ENCODE results near the gene CAPS2.
A peak's percentile ranks its signal among the peaks of the same experiment; 100 is the strongest.
"Not testable (repeated sequence)": the region's sequence is repeated elsewhere in the genome, so short reads cannot be mapped to it uniquely, and the experiment has no call there.

Gene CAPS2

GRCh38 chr12:75329918-75330826, at the start of gene CAPS2:
TSS of gene CAPS2 (minus strand) at chr12:75330324. CDS start at chr12:75326498, 3,826 bp downstream.
- peak in 1 of 2 donors; percentile 19 for DNase-seq (ENCODE audit: low read depth in 2 of 2)

- DNase-seq (ENCODE audit: low read depth in 2 of 2) = no peak
Measured at GRCh38 chr12:75378354-75378753, 48.2 kb upstream of the CAPS2 start.

DNA sequence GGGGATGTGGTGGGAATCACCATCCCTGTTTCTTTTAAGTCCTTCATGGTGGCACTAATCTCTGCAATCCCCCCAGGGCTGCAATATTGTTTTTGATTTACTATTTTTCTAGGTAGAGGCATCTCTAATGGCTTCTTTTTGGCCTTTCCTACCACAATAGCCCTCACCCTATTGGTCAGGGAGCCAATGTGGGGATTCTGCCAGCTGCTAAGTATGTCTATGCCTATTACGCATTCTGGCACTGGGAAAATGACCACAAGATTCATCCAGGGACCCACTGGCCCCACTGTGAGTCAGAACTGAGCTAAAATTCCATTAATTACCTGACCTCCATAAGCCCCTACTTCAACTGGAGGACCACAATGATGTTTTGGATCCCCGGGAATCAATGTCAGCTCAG, 44.8 kb upstream of the CAPS2 start:
- no peak for DNase-seq (ENCODE audit: low read depth in 2 of 2)

DNA sequence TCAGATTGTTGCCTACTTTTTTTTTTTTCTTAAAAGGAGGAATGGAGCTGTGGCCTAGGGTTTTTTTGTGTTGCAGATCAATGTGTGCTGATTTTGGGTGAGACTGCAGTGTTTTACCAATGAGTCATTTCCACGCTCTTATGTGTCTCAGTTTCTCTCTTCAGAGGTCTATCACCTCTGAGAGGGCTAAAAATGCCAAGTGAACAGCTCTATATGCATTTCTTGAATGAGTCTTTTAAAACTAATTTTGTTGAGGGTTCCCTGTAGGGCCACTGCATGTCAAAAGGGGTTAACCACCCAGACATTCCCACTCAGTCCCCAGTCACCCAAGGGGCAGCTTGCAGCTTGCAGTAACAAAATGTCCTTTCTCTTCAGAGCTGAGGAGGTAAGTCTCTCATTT, 36.5 kb upstream of the CAPS2 start:
- DNase-seq (ENCODE audit: low read depth in 2 of 2) = no peak

DNA sequence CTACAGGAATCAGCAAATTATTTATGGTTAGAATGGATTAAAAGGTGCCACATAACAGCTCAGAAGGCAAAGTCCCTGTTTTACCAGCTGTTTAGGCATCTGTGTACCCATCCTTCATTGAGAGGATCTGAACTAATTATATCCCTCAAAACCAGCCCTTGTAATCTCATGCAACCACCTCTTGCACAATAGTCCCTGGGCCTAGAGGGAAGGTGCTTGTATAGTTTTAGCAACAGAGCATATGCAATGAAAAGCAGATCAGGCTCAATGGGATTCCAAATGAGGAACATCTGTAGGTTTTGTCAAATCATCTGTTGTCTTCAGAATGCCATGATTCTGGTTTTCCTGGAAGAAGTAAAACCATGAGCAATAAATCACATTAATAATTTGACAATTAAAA, 34.8 kb upstream of the CAPS2 start:
- DNase-seq (ENCODE audit: low read depth in 2 of 2) = no peak

DNA sequence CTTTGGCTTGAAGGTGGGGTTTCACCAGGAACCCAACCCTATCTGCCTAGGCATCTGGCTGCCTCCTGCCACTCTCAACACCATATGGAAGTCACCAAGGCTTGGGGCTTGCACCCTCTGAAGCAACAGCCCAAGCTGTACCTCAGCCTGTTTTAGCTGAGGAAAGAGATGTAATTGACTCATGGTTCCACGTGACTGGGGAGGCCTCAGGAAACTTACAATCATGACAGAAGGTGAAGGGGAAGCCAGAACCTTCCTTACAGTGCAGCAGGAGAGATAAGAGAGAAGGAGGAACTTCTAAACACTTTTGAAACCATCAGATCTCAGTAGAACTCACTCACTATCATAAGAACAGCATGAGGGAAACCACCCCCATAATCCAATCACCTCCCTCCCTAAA, 31.3 kb upstream of the CAPS2 start:
- DNase-seq (ENCODE audit: low read depth in 2 of 2) = no peak

GRCh38 chr12:75360920-75361319, 30.8 kb upstream of the CAPS2 start:
- DNase-seq (ENCODE audit: low read depth in 2 of 2) = no peak

DNA sequence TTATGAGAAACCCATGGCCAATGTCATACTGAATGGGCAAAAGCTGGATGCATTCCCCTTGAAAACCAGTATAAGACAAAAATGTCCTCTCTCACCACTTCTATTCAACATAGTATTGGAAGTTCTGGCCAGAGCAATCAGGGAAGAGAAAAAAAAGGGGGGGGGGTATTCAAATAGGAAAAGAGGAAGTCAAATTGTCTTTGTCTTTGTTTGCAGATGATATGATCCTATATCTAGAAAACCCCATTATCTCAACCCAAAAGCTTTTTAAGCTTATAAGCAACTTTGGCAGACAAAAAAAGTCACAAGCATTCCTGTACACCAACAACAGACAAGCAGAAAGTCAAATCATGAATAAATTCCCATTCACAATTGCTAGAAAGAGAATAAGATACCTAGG, 23.9 kb upstream of the CAPS2 start:
- no peak for DNase-seq (ENCODE audit: low read depth in 2 of 2)

GRCh38 chr12:75350413-75350812, 20.3 kb upstream of the CAPS2 start:
- no peak for DNase-seq (ENCODE audit: low read depth in 2 of 2)

DNA sequence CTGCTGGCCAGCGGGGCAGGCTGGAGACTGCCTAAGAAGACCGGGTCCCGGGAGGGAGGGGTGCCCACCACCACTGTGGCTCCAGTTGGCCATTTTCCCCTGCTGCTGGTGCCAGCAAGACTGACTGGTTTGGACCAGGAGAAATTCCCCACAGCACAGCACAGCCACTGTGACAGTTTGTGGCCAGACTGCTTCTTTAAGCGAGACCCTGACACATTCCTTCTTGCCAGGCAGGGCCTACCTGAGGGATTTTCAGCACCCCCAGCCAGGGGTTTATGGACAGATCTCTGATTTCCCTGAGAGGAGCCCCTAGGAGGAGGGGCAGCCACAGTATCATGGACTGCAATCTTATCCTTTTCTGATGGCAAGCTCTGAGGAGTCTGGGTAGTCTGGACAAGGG, 19.8 kb upstream of the CAPS2 start:
- no peak for DNase-seq (ENCODE audit: low read depth in 2 of 2)

DNA sequence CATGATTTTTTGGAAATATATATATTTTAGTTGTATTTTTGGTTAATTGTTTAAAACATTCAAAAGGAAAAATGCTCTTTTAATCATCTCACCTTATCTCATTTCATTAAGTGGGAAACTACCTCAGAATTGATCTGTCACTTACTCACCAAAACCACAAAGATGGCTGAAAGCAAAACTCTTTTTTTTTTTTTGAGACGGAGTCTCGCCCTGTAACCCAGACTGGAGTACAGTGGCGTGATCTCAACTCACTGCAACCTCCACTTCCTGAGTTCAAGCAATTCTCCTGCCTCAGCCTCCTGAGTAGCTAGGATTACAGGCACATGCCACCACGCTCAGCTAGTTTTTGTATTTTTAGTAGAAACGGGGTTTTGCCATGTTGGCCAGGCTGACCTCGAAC, 16.1 kb upstream of the CAPS2 start:
- DNase-seq (ENCODE audit: low read depth in 2 of 2) = not testable (repeated sequence)

GRCh38 chr12:75345531-75345930, 15.4 kb upstream of the CAPS2 start:
- DNase-seq (ENCODE audit: low read depth in 2 of 2) = no peak

- no peak for DNase-seq (ENCODE audit: low read depth in 2 of 2)
Measured at GRCh38 chr12:75341873-75342272, 11.7 kb upstream of the CAPS2 start.

DNA sequence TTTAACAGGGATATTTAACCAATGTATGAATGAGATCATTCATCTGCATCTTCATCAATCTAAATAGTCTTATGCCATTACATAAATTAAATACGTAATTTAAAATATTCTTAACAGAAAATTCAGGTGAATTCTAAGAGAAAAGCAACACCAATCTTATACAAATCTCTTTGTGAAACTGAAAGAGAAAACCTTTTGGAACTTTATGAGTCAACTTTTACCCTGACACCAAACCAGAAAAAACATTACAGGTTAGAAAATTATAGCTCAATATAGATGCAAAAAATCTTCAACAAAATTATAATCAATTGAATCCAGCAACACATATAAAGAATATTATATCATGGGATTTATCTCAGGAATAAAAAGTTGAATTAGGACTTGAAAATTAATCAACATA, 7.8 kb upstream of the CAPS2 start:
- DNase-seq (ENCODE audit: low read depth in 2 of 2) = no peak

DNA sequence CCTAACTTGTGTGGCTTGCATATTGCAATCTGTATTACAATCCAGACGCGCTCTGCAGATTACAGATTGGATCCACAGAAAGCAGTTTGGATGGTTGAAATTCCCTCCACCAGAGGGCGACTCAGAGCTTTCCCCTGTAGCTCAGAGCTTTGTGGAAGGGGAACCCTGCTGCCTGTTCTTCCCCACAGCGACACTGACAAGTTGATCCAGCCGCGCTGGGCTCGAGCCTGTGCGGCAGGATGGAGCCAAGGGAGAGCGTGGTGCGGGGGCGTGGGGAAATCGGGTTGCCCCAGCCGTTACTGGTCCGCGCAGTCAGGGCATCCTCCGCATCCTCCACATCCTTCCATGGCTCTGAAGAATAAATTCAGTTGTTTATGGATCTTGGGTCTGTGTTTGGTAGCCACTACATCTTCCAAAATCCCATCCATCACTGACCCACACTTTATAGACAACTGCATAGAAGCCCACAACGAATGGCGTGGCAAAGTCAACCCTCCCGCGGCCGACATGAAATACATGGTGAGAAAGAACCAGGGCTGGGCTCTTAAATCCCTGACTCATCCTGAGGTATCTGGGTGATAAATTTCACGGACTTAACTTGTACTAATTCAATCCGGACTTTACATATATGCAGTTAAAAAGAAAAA, 4.4 kb upstream of the CAPS2 start, which contains the start of gene GLIPR1L1:
TSS of gene GLIPR1L1 (plus strand) at position 287 of the 647 bp plus-strand sequence. CDS start at position 346, 59 bp downstream.
- DNase-seq (ENCODE audit: low read depth in 2 of 2) = peak; percentile 36 to 68

DNA sequence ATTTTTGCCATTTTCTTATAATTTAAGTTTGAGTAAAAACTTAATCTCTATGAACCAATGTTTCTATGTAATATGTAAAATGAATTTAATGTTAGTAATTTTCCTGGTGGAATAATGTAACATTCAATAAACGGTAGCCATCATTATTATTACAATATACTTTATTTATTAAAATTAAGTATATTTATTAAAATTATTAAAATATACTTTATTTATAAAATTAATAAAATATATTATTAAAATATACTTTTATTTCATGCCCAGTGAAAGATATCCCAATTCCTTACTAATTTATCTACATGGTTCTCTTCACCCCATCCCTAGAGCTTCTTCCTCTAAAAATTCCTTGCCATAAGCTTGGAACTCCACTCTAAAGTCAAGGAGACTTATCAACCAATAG, 2.5 kb downstream of the CAPS2 start:
- no peak for DNase-seq (ENCODE audit: low read depth in 2 of 2)

GRCh38 chr12:75323663-75324062, 6.5 kb downstream of the CAPS2 start:
- DNase-seq (ENCODE audit: low read depth in 2 of 2) = no peak

DNA sequence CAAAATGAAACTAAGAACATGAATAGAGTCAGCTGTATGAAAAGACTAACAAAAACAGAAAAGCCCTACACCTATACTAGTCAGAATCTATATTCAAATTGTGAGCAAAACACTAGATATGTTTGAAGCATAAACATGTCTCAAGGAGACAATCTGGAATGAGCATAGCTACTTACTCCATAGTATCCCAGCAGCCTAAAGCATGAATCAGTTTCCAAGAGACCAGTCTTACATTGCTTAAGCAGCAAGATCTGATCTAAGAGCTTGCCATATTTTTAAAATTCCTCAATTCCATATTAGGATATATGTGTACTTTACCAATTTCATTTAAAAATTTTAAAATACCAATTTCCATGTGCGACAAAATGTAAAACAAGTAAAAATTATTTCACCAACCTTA, 7.7 kb downstream of the CAPS2 start:
- DNase-seq (ENCODE audit: low read depth in 2 of 2) = no peak

DNA sequence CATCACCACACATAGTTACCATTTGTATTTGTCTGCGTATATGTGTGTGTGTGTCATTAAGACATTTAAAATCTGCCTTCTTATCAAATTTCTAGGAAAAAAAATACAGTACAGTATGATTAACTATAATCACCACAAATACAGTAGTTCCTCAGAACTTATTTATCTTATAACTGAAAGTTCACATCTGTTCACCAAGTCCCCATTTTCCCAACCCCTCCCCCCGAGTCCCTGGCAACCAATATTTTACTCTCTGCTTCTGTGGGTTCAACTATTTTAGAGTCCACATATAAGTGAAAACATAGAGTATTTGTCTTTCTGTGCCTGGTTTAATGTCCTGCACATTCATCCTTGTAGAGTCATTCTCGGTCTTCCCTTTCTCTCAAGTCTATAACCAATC, 12.3 kb downstream of the CAPS2 start:
- DNase-seq (ENCODE audit: low read depth in 2 of 2) = no peak

DNA sequence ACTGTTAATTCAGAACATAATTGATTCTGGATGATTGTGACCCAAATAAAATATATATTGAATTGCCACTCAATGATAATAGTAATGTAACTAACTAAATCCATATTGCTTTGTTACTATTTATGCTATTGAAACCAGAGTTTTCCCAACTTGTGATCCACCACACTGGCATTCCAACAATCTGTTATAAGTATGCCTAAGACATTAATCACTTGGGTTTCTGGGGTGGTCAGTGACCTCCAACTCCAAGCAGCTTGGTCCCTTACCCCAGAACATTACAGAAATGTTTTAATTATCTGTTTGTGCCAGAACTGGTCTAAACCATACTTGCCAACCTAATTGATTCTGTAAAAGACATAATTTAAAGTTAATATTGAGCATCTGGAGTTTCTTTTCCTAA, 14.6 kb downstream of the CAPS2 start:
- DNase-seq (ENCODE audit: low read depth in 2 of 2) = no peak

DNA sequence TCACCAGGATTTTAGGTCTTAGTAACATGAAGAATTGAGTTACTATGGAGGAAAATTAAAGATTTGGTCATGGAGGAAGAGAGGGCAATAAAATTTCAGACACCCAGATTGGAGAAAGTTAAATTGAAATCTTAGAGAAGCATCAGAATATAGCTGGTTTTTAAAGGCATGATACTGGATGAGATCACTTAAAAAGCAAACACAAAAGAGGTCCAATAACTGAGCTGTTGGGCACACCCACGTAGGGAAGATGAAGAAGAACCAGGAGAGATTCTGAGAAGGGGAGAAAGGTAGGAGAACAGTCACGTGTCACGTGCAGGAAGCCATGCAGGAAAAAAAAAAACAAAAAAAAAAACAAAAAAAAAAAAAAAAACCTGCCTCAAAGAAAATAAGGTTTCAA, 18.8 kb downstream of the CAPS2 start:
- no peak for DNase-seq (ENCODE audit: low read depth in 2 of 2)

DNA sequence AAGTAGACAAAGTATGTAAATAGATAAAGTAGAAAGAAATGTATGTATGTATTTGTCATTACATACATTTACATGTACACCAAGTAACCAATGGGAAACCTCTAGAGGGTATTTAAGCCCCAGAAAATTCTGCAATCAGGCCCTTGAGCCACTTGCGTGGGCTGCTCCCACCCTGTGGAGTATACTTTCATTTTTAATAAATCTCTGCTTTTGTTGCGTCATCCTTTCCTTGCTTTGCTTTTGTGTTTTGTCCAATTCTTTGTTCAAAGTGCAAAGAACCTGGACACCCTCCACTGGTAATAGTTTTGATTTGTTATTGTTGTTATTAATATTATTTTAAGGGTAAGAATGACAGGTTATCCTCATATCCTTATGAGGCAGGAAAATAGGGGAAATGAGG, 21.8 kb downstream of the CAPS2 start:
- DNase-seq (ENCODE audit: low read depth in 2 of 2) = no peak
